A673 (cell line): ENCODE results near the gene ERP27. TPM values are rescaled to one million over a fixed set of nuclear protein-coding genes. Genes with fewer than 3 reads are reported as not detected.
A peak's percentile ranks its signal among the peaks of the same experiment; 100 is the strongest.

Experiments
- BruUV-seq: library from RNA; stranded (reverse); fragments of 400-500 nt; replicated peaks from 2 replicates; lab custom pipeline; 2021; lab: Mats Ljungman, UMichigan
- CTCF ChIA-PET: fragments of 300-600 bp; sonication (Branson Sonifier 250); formaldehyde crosslinking; loops from one replicate; lab custom pipeline; 2022; ENCODE audit warnings: antibody characterized with exemption; lab: Charles Lee
- POLR2A ChIA-PET: fragments of 300-600 bp; sonication (Branson Sonifier 250); formaldehyde crosslinking; loops from one replicate; lab custom pipeline; 2022; ENCODE audit warnings: antibody characterized with exemption; ENCODE audit not compliant: low non-redundant PET; lab: Charles Lee
- DNase-seq: peaks from one replicate; pipeline ENCODE4 v3.0.0-alpha.2; 2015; ENCODE audit warnings: low spot score
- H3K27ac ChIP-seq: fragments of 200-600 bp; sonication (generic); 2 replicates; pipeline ENCODE4 v1.5.1; 2016; ENCODE audit warnings: mixed run types, low read depth, mild to moderate bottlenecking, mixed read lengths, antibody characterized with exemption, low read length; ENCODE audit not compliant: poor library complexity, severe bottlenecking
- H3K27me3 ChIP-seq: fragments of 200-600 bp; sonication (generic); replicated peaks from 2 replicates; pipeline ENCODE4 v1.6.1; 2017; ENCODE audit warnings: mixed run types, low read depth, mild to moderate bottlenecking, mixed read lengths, antibody characterized with exemption, low read length; ENCODE audit not compliant: insufficient read depth, poor library complexity
- H3K36me3 ChIP-seq: fragments of 200-600 bp; sonication (generic); 2 replicates; pipeline ENCODE4 v1.6.1; 2016; ENCODE audit warnings: mixed run types, mild to moderate bottlenecking, mixed read lengths, antibody characterized with exemption, low read length; ENCODE audit not compliant: insufficient read depth, poor library complexity, severe bottlenecking
- H3K4me1 ChIP-seq: fragments of 200-600 bp; sonication (generic); 2 replicates; pipeline ENCODE4 v1.6.1; 2017; ENCODE audit warnings: mixed run types, mild to moderate bottlenecking, mixed read lengths, antibody characterized with exemption, low read length; ENCODE audit not compliant: insufficient read depth, poor library complexity, severe bottlenecking
- H3K4me3 ChIP-seq: fragments of 200-600 bp; sonication (generic); 2 replicates; pipeline ENCODE4 v1.5.1; 2016; ENCODE audit warnings: low read depth, mixed run types, mild to moderate bottlenecking, mixed read lengths, low read length; ENCODE audit not compliant: poor library complexity, severe bottlenecking
- H3K9me3 ChIP-seq: fragments of 200-600 bp; sonication (generic); 2 replicates; pipeline ENCODE4 v1.6.1; 2016; ENCODE audit warnings: mixed run types, low read depth, mild to moderate bottlenecking, mixed read lengths, antibody characterized with exemption, low read length; ENCODE audit not compliant: poor library complexity, severe bottlenecking
- EZH2 ChIP-seq: fragments of 200-600 bp; sonication (generic); IDR thresholded peaks from 2 replicates; pipeline ENCODE4 v1.6.1; 2017; ENCODE audit warnings: borderline replicate concordance, low read depth, mild to moderate bottlenecking, mixed read lengths, antibody characterized with exemption, low read length; ENCODE audit not compliant: poor library complexity, severe bottlenecking
- intact Hi-C: fragments of 100-400 bp; cut with micrococcal nuclease; formaldehyde crosslinking; loops from one replicate; pipeline ENCODE4 v1.10.0; 2022; ENCODE audit not compliant: unreplicated experiment
- total RNA-seq: library from RNA; stranded (reverse); gene quantifications from 2 replicates; pipeline ENCODE4 v1.2.3, GENCODE V29; 2021
- TF ChIP-seq, protein P1 (sequence below): fragments of 300-800, 200-600 bp; sonication (generic); conservative IDR thresholded peaks from 2 replicates; pipeline ENCODE4 v1.5.1; 2017; ENCODE audit warnings: low read depth, mild to moderate bottlenecking, antibody characterized with exemption, low read length, moderate library complexity, mixed read lengths

ERP27 gene
- total RNA-seq, 1 experiment from 2014 or later = not detected

- no TSS peak for BruUV-seq
- TF ChIP-seq, protein P1, sequence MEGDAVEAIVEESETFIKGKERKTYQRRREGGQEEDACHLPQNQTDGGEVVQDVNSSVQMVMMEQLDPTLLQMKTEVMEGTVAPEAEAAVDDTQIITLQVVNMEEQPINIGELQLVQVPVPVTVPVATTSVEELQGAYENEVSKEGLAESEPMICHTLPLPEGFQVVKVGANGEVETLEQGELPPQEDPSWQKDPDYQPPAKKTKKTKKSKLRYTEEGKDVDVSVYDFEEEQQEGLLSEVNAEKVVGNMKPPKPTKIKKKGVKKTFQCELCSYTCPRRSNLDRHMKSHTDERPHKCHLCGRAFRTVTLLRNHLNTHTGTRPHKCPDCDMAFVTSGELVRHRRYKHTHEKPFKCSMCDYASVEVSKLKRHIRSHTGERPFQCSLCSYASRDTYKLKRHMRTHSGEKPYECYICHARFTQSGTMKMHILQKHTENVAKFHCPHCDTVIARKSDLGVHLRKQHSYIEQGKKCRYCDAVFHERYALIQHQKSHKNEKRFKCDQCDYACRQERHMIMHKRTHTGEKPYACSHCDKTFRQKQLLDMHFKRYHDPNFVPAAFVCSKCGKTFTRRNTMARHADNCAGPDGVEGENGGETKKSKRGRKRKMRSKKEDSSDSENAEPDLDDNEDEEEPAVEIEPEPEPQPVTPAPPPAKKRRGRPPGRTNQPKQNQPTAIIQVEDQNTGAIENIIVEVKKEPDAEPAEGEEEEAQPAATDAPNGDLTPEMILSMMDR = no peak
- no peak for TF ChIP-seq EZH2
- Histone ChIP-seq H3K27ac (no peak overlapping the region), H3K9me3 (no peaks in the 10 kb centered on the region), H3K27me3 (no peaks in the 10 kb centered on the region), H3K36me3 (no peaks in the 10 kb centered on the region), H3K4me3 (no peak overlapping the region), H3K4me1 (peaks cover 5% of the 10 kb centered on the region)
- no peak for DNase-seq
- intact Hi-C loops = no loop called here
- ChIA-PET CTCF (no interaction called here), POLR2A (no interaction called here)
Measured at GRCh38 chr12:14904854-14905253, 33.5 kb downstream of the ERP27 start.

- no peaks in the 10 kb centered on the region for H3K36me3 ChIP-seq
- no peak for DNase-seq
- no peak overlapping the region for H3K4me3 ChIP-seq
- H3K27ac ChIP-seq = no peak overlapping the region
- POLR2A ChIA-PET = no interaction called here
- no peaks in the 10 kb centered on the region for H3K9me3 ChIP-seq
- CTCF ChIA-PET = no interaction called here
- no TSS peak for BruUV-seq
- intact Hi-C loops = no loop called here
- TF ChIP-seq EZH2 = no peak
- TF ChIP-seq, protein P1 = no peak
- H3K27me3 ChIP-seq = no peaks in the 10 kb centered on the region
- H3K4me1 ChIP-seq = peaks cover 5% of the 10 kb centered on the region
Measured at GRCh38 chr12:14903386-14904098, 34.8 kb downstream of the ERP27 start.

GRCh38 chr12:14902465-14902864 is 35.9 kb downstream of the ERP27 start:
- TF ChIP-seq, protein P1 = no peak
- TF ChIP-seq EZH2 = no peak
- H3K27ac ChIP-seq = no peak overlapping the region
- H3K4me3 ChIP-seq = no peak overlapping the region
- intact Hi-C loops = no loop called here
- POLR2A ChIA-PET = no interaction called here
- peak; percentile 35 for DNase-seq
- H3K27me3 ChIP-seq = no peaks in the 10 kb centered on the region
- H3K4me1 ChIP-seq = peaks cover 5% of the 10 kb centered on the region
- CTCF ChIA-PET = no interaction called here
- no peaks in the 10 kb centered on the region for H3K36me3 ChIP-seq
- no peaks in the 10 kb centered on the region for H3K9me3 ChIP-seq
- no TSS peak for BruUV-seq
